Ovary (tissue), 3 donors: ENCODE data around the gene DSC2.

ENCODE experiments used
- EP300 ChIP-seq: sonication (generic); formaldehyde crosslinking; IDR thresholded peaks from one replicate; pipeline ENCODE4 v1.6.1; 2017; ENCODE audit warnings: antibody characterized with exemption
- TF ChIP-seq, protein P1 (sequence below), 3 donors: fragments of 450-650 bp in 2 of 3; fragments of 200-600 bp in 1 of 3; IDR thresholded peaks; one replicate each; pipeline versions ENCODE4 v1.5.1 to v1.8.0; 2016 to 2022; ENCODE audit warnings: antibody characterized with exemption in 3 of 3, mild to moderate bottlenecking in 1 of 3
- donor health status: DM: no; HTN: no; CAD: no.

DNA sequence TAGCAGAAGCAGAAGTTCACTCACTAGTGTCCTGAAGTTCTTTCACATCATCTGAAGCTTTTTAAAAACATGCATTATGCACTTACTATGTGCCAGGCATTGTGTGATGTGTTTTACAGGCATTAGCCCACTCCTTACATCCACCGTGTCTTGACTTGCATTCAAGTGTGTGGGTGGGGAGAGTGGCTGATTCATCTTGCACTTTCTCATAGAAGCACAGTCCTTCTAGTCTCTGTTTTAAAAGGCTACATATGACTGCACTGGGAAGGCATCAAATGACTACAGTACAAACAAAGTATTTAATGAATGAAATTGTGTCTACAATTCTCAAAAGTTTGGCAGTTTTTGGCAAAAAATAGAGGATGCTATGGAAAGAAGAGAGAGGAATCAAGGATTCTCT, 38.1 kb downstream of the DSC2 start:
- TF ChIP-seq, protein P1, sequence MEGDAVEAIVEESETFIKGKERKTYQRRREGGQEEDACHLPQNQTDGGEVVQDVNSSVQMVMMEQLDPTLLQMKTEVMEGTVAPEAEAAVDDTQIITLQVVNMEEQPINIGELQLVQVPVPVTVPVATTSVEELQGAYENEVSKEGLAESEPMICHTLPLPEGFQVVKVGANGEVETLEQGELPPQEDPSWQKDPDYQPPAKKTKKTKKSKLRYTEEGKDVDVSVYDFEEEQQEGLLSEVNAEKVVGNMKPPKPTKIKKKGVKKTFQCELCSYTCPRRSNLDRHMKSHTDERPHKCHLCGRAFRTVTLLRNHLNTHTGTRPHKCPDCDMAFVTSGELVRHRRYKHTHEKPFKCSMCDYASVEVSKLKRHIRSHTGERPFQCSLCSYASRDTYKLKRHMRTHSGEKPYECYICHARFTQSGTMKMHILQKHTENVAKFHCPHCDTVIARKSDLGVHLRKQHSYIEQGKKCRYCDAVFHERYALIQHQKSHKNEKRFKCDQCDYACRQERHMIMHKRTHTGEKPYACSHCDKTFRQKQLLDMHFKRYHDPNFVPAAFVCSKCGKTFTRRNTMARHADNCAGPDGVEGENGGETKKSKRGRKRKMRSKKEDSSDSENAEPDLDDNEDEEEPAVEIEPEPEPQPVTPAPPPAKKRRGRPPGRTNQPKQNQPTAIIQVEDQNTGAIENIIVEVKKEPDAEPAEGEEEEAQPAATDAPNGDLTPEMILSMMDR (IDR thresholded peaks at IDR 0.05), result no peak
- TF ChIP-seq EP300, result no peak
